Right lobe of liver (tissue), 6 donors: ENCODE data around the gene GABARAPL2. TPM values are rescaled to one million over a fixed set of nuclear protein-coding genes. Genes with fewer than 3 reads are reported as not detected.
"Not testable (repeated sequence)": the region's sequence is repeated elsewhere in the genome, so short reads cannot be mapped to it uniquely, and the experiment has no call there.

Experiments
- ATAC-seq, 4 donors: fragments of 200-7000 bp; cut with Tn5 transposase; one replicate each; pipeline ENCODE4 v1.9.1; 2020; ENCODE audit warnings: mild to moderate bottlenecking in 4 of 4, moderate library complexity in 4 of 4
- DNase-seq, 3 donors: peaks; one replicate each; pipeline ENCODE4 v3.0.0-alpha.2; 2020
- H3K27ac ChIP-seq, 3 donors: fragments of 200-600 bp; one replicate each; pipeline ENCODE4 v1.8.0; 2022
- H3K27me3 ChIP-seq, 2 donors: fragments of 200-600 bp; one replicate each; pipeline ENCODE4 v1.8.0; 2022
- H3K36me3 ChIP-seq, 4 donors: fragments of 200-600 bp; sonication (generic) in 1 of 4; one replicate each; pipeline versions ENCODE4 v1.5.1 to v1.8.0; 2017 to 2022; ENCODE audit warnings: control low read depth in 1 of 4
- H3K4me1 ChIP-seq, 4 donors: fragments of 200-600 bp; sonication (generic) in 1 of 4; one replicate each; pipeline versions ENCODE4 v1.5.1 to v1.8.0; 2017 to 2022; ENCODE audit warnings: control low read depth in 1 of 4
- H3K4me3 ChIP-seq, 3 donors: fragments of 200-600 bp; one replicate each; pipeline ENCODE4 v1.8.0; 2022
- H3K9me3 ChIP-seq, 4 donors: fragments of 200-600 bp; sonication (generic) in 1 of 4; one replicate each; pipeline versions ENCODE4 v1.5.1 to v1.8.0; 2017 to 2022; ENCODE audit warnings: control low read depth in 1 of 4
- POLR2A ChIP-seq: fragments of 450-650 bp; IDR thresholded peaks from one replicate; pipeline ENCODE4 v1.6.1; 2017; ENCODE audit warnings: antibody characterized with exemption, mild to moderate bottlenecking
- WGBS: methylation state at CpG from one replicate; pipeline ENCODE4 v1.1.6; 2018; ENCODE audit warnings: low coverage, low lambda C conversion rate; ENCODE audit not compliant: insufficient coverage; ENCODE audit errors: missing lambda C conversion rate; 5-methylcytosine and 5-hydroxymethylcytosine counted together
- intact Hi-C, 2 donors: fragments of 100-400 bp; cut with DNase I; formaldehyde crosslinking; loops; one replicate each; pipeline versions ENCODE4 v1.11.2 to v1.14.1; 2022
- total RNA-seq, 6 experiments: library from RNA; depleted of rRNA in 2 of 6; stranded (reverse); fragments of >200 nt in 2 of 6; fragmentation: NEBNext Ultra II Directional in 3 of 6; extraction: Animal tissue kit (Norgen Biotek cat#: 25700) in 3 of 6; gene quantifications; one replicate each; pipeline versions ENCODE4 v1.1.0 to v1.2.4, GENCODE V29; 2016 to 2023
- TF ChIP-seq, protein P1 (sequence below), 4 donors: fragments of 200-600 bp in 3 of 4; fragments of 450-650 bp in 1 of 4; IDR thresholded peaks; one replicate each; pipeline versions ENCODE4 v1.5.1 to v1.8.0; 2016 to 2022; ENCODE audit warnings: antibody characterized with exemption in 4 of 4, mild to moderate bottlenecking in 2 of 4
- donor health status: DM: no; HTN: yes; CAD: no.
- donor health status: DM: no; HTN: no; CAD: no.
- donor health status: DM: no; HTN: no; CAD: no.
- donor health status: DM: no; HTN: yes; CAD: no.
- donor health status: DM: no; HTN: yes; CAD: no.

The GABARAPL2 gene
- total RNA-seq, 6 experiments from 2014 or later, result 33.4 to 46.5 (median 42.4) TPM

DNA sequence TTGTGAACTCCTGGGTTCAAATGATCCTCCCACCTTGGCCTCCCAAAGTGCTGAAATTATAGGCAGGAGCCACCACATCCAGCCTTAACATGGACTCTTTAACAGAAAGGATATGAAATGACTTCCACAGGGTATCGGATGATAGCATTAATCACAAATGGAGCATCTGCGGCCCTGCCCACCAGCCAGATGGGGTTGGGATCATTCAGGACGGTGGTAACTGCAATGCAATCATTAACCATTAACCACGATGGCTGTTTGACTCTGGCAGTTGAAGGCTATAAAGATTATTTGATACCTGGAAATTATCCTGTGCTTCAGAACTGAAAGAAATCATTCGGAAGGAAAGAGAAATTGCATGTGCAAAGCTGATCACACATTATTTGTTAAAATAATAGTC lies 24.9 kb upstream of the GABARAPL2 start:
- H3K27ac ChIP-seq, result no peak overlapping the region
- no peak for ATAC-seq
- DNase-seq, result no peak
- WGBS, result 50% methylated on average over 5 of the region's 5 CpGs
- no peak overlapping the region for H3K4me3 ChIP-seq
- intact Hi-C loops, result no loop called here
- H3K9me3 ChIP-seq, result no peaks in the 10 kb centered on the region
- TF ChIP-seq, protein P1, sequence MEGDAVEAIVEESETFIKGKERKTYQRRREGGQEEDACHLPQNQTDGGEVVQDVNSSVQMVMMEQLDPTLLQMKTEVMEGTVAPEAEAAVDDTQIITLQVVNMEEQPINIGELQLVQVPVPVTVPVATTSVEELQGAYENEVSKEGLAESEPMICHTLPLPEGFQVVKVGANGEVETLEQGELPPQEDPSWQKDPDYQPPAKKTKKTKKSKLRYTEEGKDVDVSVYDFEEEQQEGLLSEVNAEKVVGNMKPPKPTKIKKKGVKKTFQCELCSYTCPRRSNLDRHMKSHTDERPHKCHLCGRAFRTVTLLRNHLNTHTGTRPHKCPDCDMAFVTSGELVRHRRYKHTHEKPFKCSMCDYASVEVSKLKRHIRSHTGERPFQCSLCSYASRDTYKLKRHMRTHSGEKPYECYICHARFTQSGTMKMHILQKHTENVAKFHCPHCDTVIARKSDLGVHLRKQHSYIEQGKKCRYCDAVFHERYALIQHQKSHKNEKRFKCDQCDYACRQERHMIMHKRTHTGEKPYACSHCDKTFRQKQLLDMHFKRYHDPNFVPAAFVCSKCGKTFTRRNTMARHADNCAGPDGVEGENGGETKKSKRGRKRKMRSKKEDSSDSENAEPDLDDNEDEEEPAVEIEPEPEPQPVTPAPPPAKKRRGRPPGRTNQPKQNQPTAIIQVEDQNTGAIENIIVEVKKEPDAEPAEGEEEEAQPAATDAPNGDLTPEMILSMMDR (IDR thresholded peaks at IDR 0.05), result no peak
- no peak for TF ChIP-seq POLR2A
- no peaks in the 10 kb centered on the region for H3K4me1 ChIP-seq
- no peaks in the 10 kb centered on the region for H3K27me3 ChIP-seq
- no peaks in the 10 kb centered on the region for H3K36me3 ChIP-seq

DNA sequence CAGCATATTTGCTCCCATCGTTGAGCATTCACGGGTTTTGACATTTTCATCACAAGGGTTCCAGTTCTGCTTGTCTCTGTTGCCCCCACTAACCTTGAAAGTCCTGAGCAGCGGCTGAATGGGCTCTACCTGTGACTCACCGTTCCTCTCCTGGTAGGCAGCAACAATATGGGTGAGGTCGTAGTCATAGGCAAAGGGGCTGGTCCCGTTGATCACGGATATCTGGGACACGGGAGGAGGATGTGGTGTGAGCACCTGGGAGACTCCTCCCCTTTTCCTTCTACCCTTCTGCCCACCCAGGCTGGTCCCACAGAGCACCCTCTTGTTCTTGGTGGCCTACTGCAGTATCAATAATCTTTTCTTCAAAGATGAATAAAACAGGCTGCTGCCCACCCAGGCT lies 23.7 kb upstream of the GABARAPL2 start:
- DNase-seq, H3K9me3 ChIP-seq, H3K4me3 ChIP-seq, H3K27me3 ChIP-seq, H3K4me1 ChIP-seq, H3K27ac ChIP-seq, ATAC-seq, intact Hi-C loops, H3K36me3 ChIP-seq: not testable (repeated sequence)
- WGBS, result 100% methylated on average over 1 of the region's 8 CpGs

DNA sequence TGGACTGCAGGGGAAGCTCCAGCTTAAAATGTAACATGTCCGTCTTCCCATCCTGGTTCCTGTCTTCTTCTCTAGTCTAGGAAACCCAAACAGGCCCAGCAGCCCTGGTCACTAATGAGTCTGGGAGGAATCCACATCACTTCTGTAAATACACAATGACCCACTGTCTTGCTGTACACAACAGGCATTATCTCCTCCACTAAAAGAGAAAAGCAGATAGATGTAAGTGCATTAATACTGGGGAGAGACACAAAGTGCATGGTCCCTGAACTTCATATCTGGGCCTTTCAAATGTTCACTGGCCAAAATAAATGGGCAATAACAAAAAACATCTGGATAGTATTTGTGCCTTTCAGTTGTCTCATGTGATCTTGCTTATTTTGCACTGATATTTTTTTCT lies 20.3 kb upstream of the GABARAPL2 start:
- H3K36me3 ChIP-seq, intact Hi-C loops, H3K9me3 ChIP-seq, ATAC-seq, DNase-seq, H3K4me3 ChIP-seq, H3K4me1 ChIP-seq, H3K27me3 ChIP-seq, H3K27ac ChIP-seq: not testable (repeated sequence)
- no CpG with 5 or more reads among the region's 1 CpG for WGBS

DNA sequence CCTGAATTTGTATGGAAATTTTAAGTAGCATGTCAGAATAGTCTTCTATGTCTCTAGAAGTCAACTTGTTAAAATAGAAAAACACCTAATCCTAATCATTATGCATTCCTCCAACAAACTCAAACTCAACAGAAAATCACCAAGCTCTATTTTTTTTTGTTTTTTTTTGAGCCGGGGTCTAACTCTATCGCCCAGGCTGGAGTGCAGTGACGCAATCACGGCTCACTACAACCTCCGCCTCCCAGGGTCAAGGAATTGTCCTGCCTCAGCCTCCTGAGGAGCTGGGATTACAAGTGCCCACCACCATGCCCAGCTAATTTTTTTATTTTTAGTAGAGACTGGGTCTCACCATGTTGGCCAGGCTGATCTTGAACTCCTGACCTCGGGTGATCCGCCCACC lies 19.9 kb upstream of the GABARAPL2 start:
- Histone ChIP-seq H3K36me3 (no peaks in the 10 kb centered on the region), H3K4me3 (no peak overlapping the region), H3K27me3 (no peaks in the 10 kb centered on the region), H3K4me1 (no peaks in the 10 kb centered on the region), H3K27ac (no peak overlapping the region), H3K9me3 (no peaks in the 10 kb centered on the region)
- TF ChIP-seq, protein P1 (IDR thresholded peaks at IDR 0.05), result no peak
- no peak for TF ChIP-seq POLR2A
- DNase-seq (no peak), ATAC-seq (no peak)
- WGBS, result 74% methylated on average over 5 of the region's 7 CpGs
- intact Hi-C loops, result no loop called here

DNA sequence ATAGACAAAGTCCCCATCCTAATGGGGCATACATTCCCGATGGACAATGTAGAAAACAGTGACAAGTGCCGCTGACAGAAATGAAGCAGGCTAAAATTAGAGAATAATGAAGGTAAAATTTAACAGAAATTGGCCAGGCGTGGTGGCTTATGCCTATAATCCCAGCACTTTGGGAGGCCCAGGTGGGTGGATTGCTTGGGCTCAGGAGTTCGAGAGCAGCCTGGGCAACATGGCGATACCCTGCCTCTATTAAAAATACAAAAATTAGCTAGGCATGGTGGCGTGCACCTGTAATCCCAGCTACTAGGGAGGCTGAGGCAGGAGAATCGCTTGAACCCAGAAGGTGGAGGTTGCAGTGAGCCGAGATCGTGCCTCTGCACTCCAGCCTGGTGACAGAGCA lies 17.7 kb upstream of the GABARAPL2 start:
- intact Hi-C loops, H3K27ac ChIP-seq, H3K27me3 ChIP-seq, H3K4me1 ChIP-seq, ATAC-seq, H3K9me3 ChIP-seq, DNase-seq, H3K36me3 ChIP-seq, H3K4me3 ChIP-seq: not testable (repeated sequence)
- WGBS, result 84% methylated on average over 8 of the region's 9 CpGs

DNA sequence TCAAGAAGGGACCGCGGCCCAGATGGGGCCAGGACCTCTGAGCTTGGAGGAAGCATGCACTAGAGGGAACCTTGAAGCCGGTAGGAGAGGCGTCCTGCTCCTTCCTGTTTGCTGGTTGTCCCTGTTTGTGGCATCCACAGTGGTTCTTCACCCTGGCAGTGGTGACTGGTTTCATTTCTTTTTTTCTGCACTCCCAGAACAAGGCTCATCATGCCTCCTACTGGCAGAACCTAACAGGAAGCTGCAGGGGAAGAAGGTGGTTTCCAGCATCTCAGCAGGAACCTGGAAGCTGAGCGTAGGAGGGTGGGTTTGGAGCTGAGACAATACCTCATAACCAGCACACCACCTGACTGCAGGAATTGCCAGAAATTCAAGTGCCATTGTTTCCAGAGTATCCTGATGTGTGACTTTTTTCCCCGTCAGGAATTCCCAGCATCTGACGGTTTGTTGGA lies 15.9 kb upstream of the GABARAPL2 start:
- Histone ChIP-seq H3K4me3 (no peak overlapping the region), H3K4me1 (peaks cover 0 to 6% (median 0%) of the 10 kb centered on the region in 4 donors), H3K27me3 (no peaks in the 10 kb centered on the region), H3K9me3 (no peaks in the 10 kb centered on the region), H3K36me3 (no peaks in the 10 kb centered on the region), H3K27ac (no peak overlapping the region)
- ATAC-seq (peak; percentile 88 to 94 (median 92)), DNase-seq (peak in 1 of 3 donors; percentile 60)
- TF ChIP-seq, protein P1 (IDR thresholded peaks at IDR 0.05), result peak; percentile 59 to 69 (median 64)
- TF ChIP-seq POLR2A, result no peak
- 13% methylated on average over 5 of the region's 7 CpGs for WGBS
- intact Hi-C loops, result loop anchor here in 1 of 2 donors (5.0 kb wide), 1 partner anchor 78 kb away; no protein-coding TSS in a partner anchor
